Right cardiac atrium (tissue), 5 donors: ENCODE data around the gene C17orf107. TPM values are rescaled to one million over a fixed set of nuclear protein-coding genes. Genes with fewer than 3 reads are reported as not detected.
A peak's percentile ranks its signal among the peaks of the same experiment; 100 is the strongest.

Experiments used
- ATAC-seq, 2 donors: fragments of 200-7000 bp; cut with Tn5 transposase; one replicate each; pipeline versions ENCODE4 v1.8.0 to v1.9.1; 2020; ENCODE audit warnings: moderate library complexity in 2 of 2, mild to moderate bottlenecking in 1 of 2
- DNase-seq, 3 donors: peaks; one replicate each; pipeline ENCODE4 v3.0.0-alpha.2; 2020
- H3K27ac ChIP-seq: one replicate; pipeline ENCODE4 v1.5.1; 2013; ENCODE audit warnings: mild to moderate bottlenecking, low read length, control low read depth, moderate library complexity
- H3K27me3 ChIP-seq: one replicate; pipeline ENCODE4 v1.6.1; 2013; ENCODE audit not compliant: control insufficient read depth, insufficient read depth
- H3K4me1 ChIP-seq: one replicate; pipeline ENCODE4 v1.6.1; 2013; ENCODE audit warnings: low read length; ENCODE audit not compliant: control insufficient read depth, insufficient read depth
- H3K4me3 ChIP-seq: one replicate; pipeline ENCODE4 v1.5.1; 2013; ENCODE audit warnings: low read length, control low read depth
- H3K9me3 ChIP-seq: one replicate; pipeline ENCODE4 v1.6.1; 2013; ENCODE audit warnings: low read length; ENCODE audit not compliant: control insufficient read depth
- WGBS: extraction: QIAGEN DNeasy Blood & Tissue Kit; methylation state at CpG from one replicate; pipeline ENCODE4 v1.1.7; 2013; 5-methylcytosine and 5-hydroxymethylcytosine counted together
- intact Hi-C, 4 donors: fragments of 100-400 bp; cut with DNase I; formaldehyde crosslinking; loops; one replicate each; pipeline versions ENCODE4 v1.11.0 to v1.14.0; 2022 to 2023
- polyA plus RNA-seq: library from polyadenylated mRNA; stranded (reverse); fragments of 200-250 nt; gene quantifications from one replicate; pipeline ENCODE4 v1.2.3, GENCODE V29; 2013
- total RNA-seq, 4 donors: library from RNA; stranded (reverse); fragmentation: NEBNext Ultra II Directional; extraction: Animal tissue kit (Norgen Biotek cat#: 25700); gene quantifications; one replicate each; pipeline ENCODE4 v1.2.1, GENCODE V29; 2021
- donor health status: healthy with polysubstance abuse.
- donor health status: DM: no; HTN: yes; CAD: no.
- donor health status: DM: no; HTN: no; CAD: no.
- donor health status: DM: no; HTN: yes; CAD: no; lungs with severe emphysema.
- donor health status: DM: yes; HTN: yes; CAD: no.

C17orf107 gene
- total and polyA plus RNA-seq, 5 donors = 2.7 to 3.6 (median 2.8) TPM

- Histone ChIP-seq H3K9me3 (no peaks in the 10 kb centered on the region), H3K4me1 (peaks cover 9% of the 10 kb centered on the region), H3K27ac (no peak overlapping the region), H3K4me3 (no peak overlapping the region), H3K27me3 (no peaks in the 10 kb centered on the region)
- intact Hi-C loops = loop anchor here in 1 of 4 donors (10.0 kb wide), 1 partner anchor 49 kb away; the partner anchor contains the start of gene CAMTA2
- DNase-seq = no peak
- no peak for ATAC-seq
Measured at GRCh38 chr17:4935650-4936049, 36.3 kb downstream of the C17orf107 start.

GRCh38 chr17:4936436-4936835 is 37.1 kb downstream of the C17orf107 start:
- Histone ChIP-seq H3K4me3 (no peak overlapping the region), H3K27ac (no peak overlapping the region), H3K4me1 (peaks cover 11% of the 10 kb centered on the region), H3K9me3 (no peaks in the 10 kb centered on the region), H3K27me3 (no peaks in the 10 kb centered on the region)
- DNase-seq (no peak), ATAC-seq (no peak)
- WGBS = 87% methylated on average over 3 of the region's 3 CpGs
- intact Hi-C loops = loop anchor here in 1 of 4 donors (10.0 kb wide), 1 partner anchor 48 kb away; the partner anchor contains the start of gene CAMTA2

- intact Hi-C loops = loop anchor here in 1 of 4 donors (10.0 kb wide), 1 partner anchor 47 kb away; the partner anchor contains the start of gene CAMTA2
- H3K27ac ChIP-seq = no peak overlapping the region
- WGBS = 90% methylated on average over 16 of the region's 16 CpGs
- H3K27me3 ChIP-seq = no peaks in the 10 kb centered on the region
- DNase-seq = no peak
- no peak overlapping the region for H3K4me3 ChIP-seq
- H3K4me1 ChIP-seq = peaks cover 11% of the 10 kb centered on the region
- ATAC-seq = no peak
- no peaks in the 10 kb centered on the region for H3K9me3 ChIP-seq
Measured at GRCh38 chr17:4937553-4937952, 38.2 kb downstream of the C17orf107 start.

- H3K4me3 ChIP-seq = no peak overlapping the region
- H3K27ac ChIP-seq = no peak overlapping the region
- intact Hi-C loops = loop anchor here in 1 of 4 donors (10.0 kb wide), 1 partner anchor 47 kb away; the partner anchor contains the start of gene CAMTA2
- H3K4me1 ChIP-seq = peaks cover 11% of the 10 kb centered on the region
- ATAC-seq (no peak), DNase-seq (peak in 2 of 3 donors; percentile 55 to 67)
- 85% methylated on average over 11 of the region's 11 CpGs for WGBS
- H3K9me3 ChIP-seq = no peaks in the 10 kb centered on the region
- no peaks in the 10 kb centered on the region for H3K27me3 ChIP-seq
Measured at GRCh38 chr17:4938069-4938491, 38.7 kb downstream of the C17orf107 start.

- no peaks in the 10 kb centered on the region for H3K9me3 ChIP-seq
- H3K4me1 ChIP-seq = peaks cover 10% of the 10 kb centered on the region
- H3K27me3 ChIP-seq = no peaks in the 10 kb centered on the region
- intact Hi-C loops = loop anchor here in 1 of 4 donors (10.0 kb wide), 1 partner anchor 46 kb away; the partner anchor contains the start of gene CAMTA2
- H3K4me3 ChIP-seq = peak overlapping the region; percentile 84
- no peak for ATAC-seq
- peak overlapping the region; percentile 98 for H3K27ac ChIP-seq
- WGBS = 44% methylated on average over 19 of the region's 19 CpGs
- DNase-seq = peak in 2 of 3 donors; percentile 63
Measured at GRCh38 chr17:4938688-4939545, 39.6 kb downstream of the C17orf107 start.

- DNase-seq (peak in 1 of 3 donors; percentile 71), ATAC-seq (peak in 1 of 2 donors; percentile 4)
- Histone ChIP-seq H3K4me3 (peak overlapping the region; percentile 84), H3K27ac (peak overlapping the region; percentile 98), H3K4me1 (peaks cover 6% of the 10 kb centered on the region), H3K27me3 (no peaks in the 10 kb centered on the region), H3K9me3 (no peaks in the 10 kb centered on the region)
- 1% methylated on average over 16 of the region's 16 CpGs for WGBS
- intact Hi-C loops = loop anchor here in 1 of 4 donors (10.0 kb wide), 1 partner anchor 45 kb away; the partner anchor contains the start of gene CAMTA2
Measured at GRCh38 chr17:4939546-4939795, 40.1 kb downstream of the C17orf107 start.

GRCh38 chr17:4939796-4940554 is 40.6 kb downstream of the C17orf107 start, which contains the start of the genes RNF167 and SLC25A11:
RNF167 (plus strand) TSS chr17:4940268; CDS start chr17:4940910, 642 bp downstream.
SLC25A11 (minus strand) TSS chr17:4940046; CDS start chr17:4939910, 136 bp downstream.
- DNase-seq = peak; percentile 96 to 97 (median 97)
- peaks cover 7% of the 10 kb centered on the region for H3K4me1 ChIP-seq
- peak within 1 kb of the TSS; percentile 84 for H3K4me3 ChIP-seq
- ATAC-seq = peak; percentile 92 to 94
- WGBS = under 1% methylated on average over 72 of the region's 72 CpGs
- no peaks in the 10 kb centered on the region for H3K9me3 ChIP-seq
- peak within 1 kb of the TSS; percentile 98 for H3K27ac ChIP-seq
- no peaks in the 10 kb centered on the region for H3K27me3 ChIP-seq
- intact Hi-C loops = loop anchor here in 2 of 4 donors (5.0 to 10.0 kb wide), 2 partner anchors 33 to 45 kb away; partner anchors contain the start of gene CAMTA2 (in 1 of the 2)

- H3K4me1 ChIP-seq = peaks cover 11% of the 10 kb centered on the region
- 2% methylated on average over 29 of the region's 29 CpGs for WGBS
- intact Hi-C loops = loop anchor here in 1 of 4 donors (5.0 kb wide), 1 partner anchor 33 kb away; no protein-coding TSS in a partner anchor
Measured at GRCh38 chr17:4940555-4941318, 41.4 kb downstream of the C17orf107 start.

GRCh38 chr17:4941319-4941610 is 41.9 kb downstream of the C17orf107 start:
- Histone ChIP-seq H3K4me1 (peaks cover 11% of the 10 kb centered on the region), H3K4me3 (peak overlapping the region; percentile 84), H3K27me3 (no peaks in the 10 kb centered on the region), H3K27ac (no peak overlapping the region), H3K9me3 (no peaks in the 10 kb centered on the region)
- no peak for DNase-seq
- ATAC-seq = no peak
- 45% methylated on average over 4 of the region's 4 CpGs for WGBS
- intact Hi-C loops = loop anchor here in 1 of 4 donors (5.0 kb wide), 1 partner anchor 34 kb away; no protein-coding TSS in a partner anchor

More at GRCh38 chr17:4940555-4941318, 41.4 kb downstream of the C17orf107 start:
- Histone ChIP-seq H3K9me3 (no peaks in the 10 kb centered on the region), H3K4me3 (peak overlapping the region; percentile 84), H3K27ac (peak overlapping the region; percentile 98), H3K27me3 (no peaks in the 10 kb centered on the region)
- ATAC-seq (peak; percentile 74), DNase-seq (peak; percentile 62 to 91 (median 80))
